H7 (cell line): ENCODE results near the gene FOXI1. TPM values are rescaled to one million over a fixed set of nuclear protein-coding genes. Genes with fewer than 3 reads are reported as not detected.
A peak's percentile ranks its signal among the peaks of the same experiment; 100 is the strongest.

ENCODE experiments used
- DNase-seq: peaks from one replicate; pipeline ENCODE4 v3.0.0; 2012
- H3K27me3 ChIP-seq: 2 replicates; pipeline ENCODE4 v1.6.0; 2011; ENCODE audit warnings: mild to moderate bottlenecking, low read length; ENCODE audit not compliant: control insufficient read depth, insufficient read depth
- H3K36me3 ChIP-seq: replicated peaks from 2 replicates; pipeline ENCODE4 v1.5.1; 2011; ENCODE audit warnings: low read length; ENCODE audit not compliant: control insufficient read depth, insufficient read depth
- H3K4me3 ChIP-seq: 2 replicates; pipeline ENCODE4 v1.5.1; 2011; ENCODE audit warnings: low read depth, mild to moderate bottlenecking, control low read depth, low read length, moderate library complexity; ENCODE audit not compliant: insufficient read depth
- total RNA-seq: library from RNA; depleted of rRNA; stranded (reverse); fragments of >200 nt; shearing (Covaris generic); gene quantifications from 2 replicates; pipeline ENCODE4 v1.2.3, GENCODE V29; 2014

FOXI1 gene
- total RNA-seq, 1 experiment from 2014 or later = 0.07 TPM

DNA sequence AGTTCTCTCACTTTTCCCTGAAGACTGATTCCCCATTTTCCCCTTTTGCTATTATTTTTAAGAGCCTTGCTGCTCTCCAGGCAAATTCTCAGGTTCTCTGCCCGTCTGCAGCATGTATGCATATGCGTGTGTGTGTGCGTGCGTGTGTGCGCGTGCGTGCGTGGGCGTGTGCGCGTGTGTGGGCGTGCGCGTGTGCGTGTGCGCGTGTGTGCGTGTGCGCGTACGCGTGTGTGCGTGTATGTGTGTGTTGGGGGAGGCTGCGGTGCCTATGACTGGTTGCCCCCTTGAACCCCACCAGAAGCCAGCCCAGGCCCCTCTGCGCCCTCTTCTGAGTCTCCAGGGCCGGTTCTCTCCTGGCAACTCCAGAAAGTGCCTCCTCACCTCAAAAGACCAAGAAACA lies 987 bp upstream of the FOXI1 start:
- peaks cover 2% of the 10 kb centered on the region for H3K27me3 ChIP-seq
- no peak for DNase-seq
- H3K36me3 ChIP-seq = no peaks in the 10 kb centered on the region
- no peak overlapping the region for H3K4me3 ChIP-seq

DNA sequence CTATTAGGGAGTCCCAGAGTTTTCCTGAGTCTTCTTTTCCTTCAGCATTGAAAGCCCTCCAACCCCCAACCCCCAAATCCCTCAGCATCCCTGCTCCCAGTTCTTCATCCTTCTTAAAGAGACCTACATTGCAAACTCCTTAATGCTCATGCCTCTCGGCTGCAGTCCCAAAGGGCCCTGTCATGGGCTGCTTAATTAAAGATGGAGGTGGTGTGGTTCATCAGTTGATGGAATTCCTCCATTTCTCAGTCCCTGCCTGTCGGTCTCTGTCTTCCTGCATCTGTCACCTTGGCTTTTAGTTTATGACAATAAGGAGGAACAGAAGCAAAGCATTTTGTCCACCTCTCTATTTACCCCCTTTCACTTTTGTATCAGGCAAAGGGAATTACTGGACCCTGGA lies 2.0 kb downstream of the FOXI1 start:
- Histone ChIP-seq H3K36me3 (no peaks in the 10 kb centered on the region), H3K4me3 (no peak overlapping the region), H3K27me3 (peaks cover 2% of the 10 kb centered on the region)
- no peak for DNase-seq

DNA sequence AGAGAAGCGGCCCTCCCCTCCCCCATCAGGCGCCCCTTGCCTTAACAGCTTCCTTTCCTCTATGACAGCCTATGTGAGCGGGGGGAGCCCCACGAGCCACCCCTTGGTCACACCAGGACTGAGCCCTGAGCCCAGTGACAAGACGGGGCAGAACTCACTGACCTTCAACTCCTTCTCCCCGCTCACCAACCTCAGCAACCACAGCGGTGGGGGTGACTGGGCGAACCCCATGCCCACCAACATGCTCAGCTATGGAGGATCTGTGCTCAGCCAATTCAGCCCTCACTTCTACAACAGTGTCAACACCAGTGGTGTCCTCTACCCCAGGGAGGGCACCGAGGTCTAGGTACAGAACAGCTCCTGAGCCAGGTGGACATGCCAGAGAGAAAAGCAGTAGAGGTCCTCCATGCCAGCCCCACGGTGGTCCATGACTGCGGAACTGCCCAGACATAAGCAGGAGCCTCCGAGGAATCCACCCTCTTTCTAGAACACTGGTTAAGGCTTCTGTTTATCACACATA lies 2.6 kb downstream of the FOXI1 start:
- no peak for DNase-seq
- H3K36me3 ChIP-seq = no peaks in the 10 kb centered on the region
- peaks cover 2% of the 10 kb centered on the region for H3K27me3 ChIP-seq
- no peak overlapping the region for H3K4me3 ChIP-seq

DNA sequence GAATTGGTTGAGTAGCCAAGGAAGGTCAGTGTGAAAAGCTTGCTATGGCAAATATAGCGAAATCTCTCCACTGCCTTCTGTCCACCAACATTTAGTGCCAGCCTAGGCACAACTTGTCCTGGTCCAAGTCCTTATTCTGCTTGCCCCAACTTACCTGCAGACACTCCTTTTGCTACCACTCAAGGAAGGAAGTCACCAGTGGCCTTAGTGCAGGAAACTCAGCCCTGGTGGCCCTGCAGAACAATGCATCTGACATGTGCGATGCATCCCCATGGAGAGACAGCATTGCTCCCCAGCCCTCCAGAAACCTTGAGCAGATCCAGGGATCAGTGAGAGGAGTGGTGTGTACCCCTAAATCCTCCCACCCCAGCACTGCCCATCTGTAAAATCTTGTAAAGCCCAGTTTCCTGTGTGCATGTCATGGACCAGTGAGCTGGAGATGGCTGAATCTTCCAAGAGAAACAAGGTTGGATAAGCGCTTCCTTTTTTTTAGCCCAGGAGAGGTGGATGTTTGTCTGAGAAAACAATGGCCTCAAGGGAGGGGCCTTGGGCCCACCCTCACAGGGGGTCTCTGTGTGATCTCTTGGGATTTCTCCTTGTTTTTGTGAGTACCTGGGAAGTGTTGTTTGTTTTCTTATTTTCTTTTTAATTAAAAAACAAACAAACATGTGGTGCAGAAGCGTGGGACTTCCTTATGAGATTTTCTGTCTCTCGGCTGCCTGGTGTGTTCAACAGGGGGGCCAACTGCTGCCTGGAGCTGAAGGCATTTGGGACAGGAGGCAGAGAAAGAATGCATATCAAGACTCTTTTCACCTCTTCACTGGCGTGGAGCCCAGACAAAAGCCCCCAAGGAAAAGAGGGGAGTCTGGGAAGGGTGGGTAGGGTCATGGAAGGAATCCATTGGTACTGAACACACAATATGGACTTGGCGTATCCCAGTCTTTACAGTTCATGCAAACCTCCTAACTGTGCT lies 3.6 kb downstream of the FOXI1 start:
- no peaks in the 10 kb centered on the region for H3K36me3 ChIP-seq
- DNase-seq = peak; percentile 50
- no peak overlapping the region for H3K4me3 ChIP-seq
- peaks cover 2% of the 10 kb centered on the region for H3K27me3 ChIP-seq

DNA sequence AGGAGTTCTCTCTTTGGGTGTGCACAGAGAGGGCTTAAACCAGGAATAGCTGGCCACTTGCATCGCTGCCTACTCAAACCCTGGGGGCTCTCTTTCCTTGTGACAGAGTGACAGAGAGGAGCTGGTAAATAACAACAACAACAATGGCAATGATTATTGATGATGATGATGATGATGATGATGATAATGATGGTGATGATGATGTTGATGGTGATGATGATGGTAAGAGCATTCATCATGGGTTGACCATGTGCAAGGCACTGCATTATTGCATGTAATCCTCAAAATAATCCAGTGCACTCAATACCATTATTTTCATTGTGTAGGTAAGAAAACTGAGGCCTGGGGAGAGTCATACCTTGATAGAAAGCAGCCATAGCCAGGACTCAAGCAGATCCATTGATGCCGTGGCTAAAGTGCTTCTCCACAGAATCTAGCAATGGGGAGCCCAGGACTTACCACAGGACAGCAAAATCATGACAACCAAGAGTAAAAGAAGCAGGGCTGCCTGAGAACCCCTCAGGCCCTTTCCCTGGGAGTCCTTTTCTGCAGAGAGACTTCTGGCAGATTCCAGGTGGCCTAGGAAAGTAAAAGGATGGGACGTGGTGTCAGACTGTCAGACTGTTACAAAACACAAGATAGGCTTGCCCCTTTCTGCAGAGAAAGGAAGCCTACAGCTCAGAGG lies 4.8 kb downstream of the FOXI1 start:
- DNase-seq = no peak
- Histone ChIP-seq H3K4me3 (no peak overlapping the region), H3K36me3 (no peaks in the 10 kb centered on the region), H3K27me3 (peaks cover 2% of the 10 kb centered on the region)

DNA sequence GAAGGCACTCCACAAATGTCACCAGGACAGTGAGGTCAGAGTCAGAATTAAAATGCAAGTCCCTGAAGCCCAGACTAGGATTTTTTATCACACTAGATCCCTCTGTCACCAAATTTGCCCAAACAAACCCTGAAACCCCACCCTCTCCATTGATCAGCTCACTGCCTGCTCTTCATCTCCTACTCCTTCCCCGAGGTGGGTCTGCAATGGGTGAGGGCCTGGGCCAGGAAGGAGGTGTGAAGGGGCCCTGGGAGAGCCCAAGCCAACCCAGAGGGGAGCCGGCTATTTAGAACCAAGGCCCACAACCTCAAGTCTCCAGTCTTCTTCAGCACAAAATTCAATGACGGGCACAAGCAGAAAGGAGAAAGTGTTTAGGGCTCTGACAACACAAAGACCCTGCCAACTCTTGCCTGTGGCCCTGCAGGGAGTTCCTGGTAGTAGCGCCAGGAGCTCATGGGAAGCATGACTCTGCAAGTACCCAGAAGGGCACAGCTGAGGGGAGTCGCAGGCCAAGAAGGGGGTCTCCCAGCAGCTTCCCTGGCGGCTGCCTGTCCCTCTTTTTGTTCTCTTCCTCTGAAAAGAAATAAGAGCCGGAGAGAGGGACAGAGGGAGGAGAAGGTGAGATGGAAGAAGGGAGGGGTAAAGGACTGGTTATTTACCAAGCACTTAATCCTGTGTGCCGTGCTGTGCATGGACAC lies 5.5 kb downstream of the FOXI1 start:
- H3K4me3 ChIP-seq = no peak overlapping the region
- H3K27me3 ChIP-seq = peaks cover 2% of the 10 kb centered on the region
- DNase-seq = no peak
- no peaks in the 10 kb centered on the region for H3K36me3 ChIP-seq

DNA sequence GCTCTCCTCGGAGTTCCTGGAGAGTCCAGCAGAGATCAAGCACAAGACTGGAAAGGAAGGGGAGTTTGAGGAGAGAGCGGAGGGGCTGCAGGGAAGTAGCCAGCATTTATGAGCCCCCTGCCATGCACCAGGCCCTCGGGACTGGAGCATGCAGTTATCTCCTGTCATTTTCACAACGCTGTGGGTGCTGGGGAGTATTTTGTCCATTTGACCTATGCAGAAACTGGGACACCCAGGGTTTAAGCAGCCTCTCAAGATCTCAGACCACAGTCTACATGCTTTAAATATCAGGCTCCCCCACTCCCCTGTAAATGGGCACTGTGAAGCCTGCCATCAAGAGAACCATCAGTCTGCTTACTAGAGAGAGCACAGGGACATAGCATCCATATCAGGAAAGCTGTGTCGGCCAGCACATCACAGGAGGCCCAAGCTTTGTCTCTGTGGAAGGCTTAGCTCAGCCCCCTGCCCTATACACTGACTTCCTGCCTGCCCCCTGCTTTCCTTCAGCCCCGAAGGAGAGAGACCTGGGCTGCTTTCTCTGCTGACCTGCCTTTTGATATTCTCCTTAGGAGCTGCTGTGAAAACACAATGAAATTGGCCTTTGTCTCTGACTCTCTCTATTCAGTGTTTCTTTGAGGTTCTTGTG lies 7.3 kb downstream of the FOXI1 start:
- peak; percentile 70 for DNase-seq
- H3K27me3 ChIP-seq = peaks cover 2% of the 10 kb centered on the region
- H3K4me3 ChIP-seq = no peak overlapping the region
- no peaks in the 10 kb centered on the region for H3K36me3 ChIP-seq

DNA sequence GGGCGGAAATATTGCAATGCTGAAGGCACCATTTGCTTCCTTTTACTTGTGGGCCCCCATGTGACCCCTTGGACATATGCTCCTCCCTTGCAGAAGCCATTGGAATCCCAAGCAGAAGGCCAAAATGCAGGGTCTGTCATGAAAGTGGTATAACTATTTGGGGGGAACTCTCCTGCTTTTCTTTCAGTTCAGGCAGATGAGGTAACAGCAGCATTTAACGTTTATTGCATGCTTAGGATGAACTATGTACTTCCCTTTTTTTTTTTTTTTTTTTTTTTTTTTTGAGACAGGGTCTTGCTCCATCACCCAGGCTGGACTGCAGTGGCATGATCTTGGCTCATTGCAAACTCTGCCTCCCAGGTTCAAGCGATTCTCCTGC lies 7.8 kb downstream of the FOXI1 start:
- Histone ChIP-seq H3K4me3 (no peak overlapping the region), H3K36me3 (no peaks in the 10 kb centered on the region), H3K27me3 (no peaks in the 10 kb centered on the region; the same call in none of the 2 replicates)
- no peak for DNase-seq

DNA sequence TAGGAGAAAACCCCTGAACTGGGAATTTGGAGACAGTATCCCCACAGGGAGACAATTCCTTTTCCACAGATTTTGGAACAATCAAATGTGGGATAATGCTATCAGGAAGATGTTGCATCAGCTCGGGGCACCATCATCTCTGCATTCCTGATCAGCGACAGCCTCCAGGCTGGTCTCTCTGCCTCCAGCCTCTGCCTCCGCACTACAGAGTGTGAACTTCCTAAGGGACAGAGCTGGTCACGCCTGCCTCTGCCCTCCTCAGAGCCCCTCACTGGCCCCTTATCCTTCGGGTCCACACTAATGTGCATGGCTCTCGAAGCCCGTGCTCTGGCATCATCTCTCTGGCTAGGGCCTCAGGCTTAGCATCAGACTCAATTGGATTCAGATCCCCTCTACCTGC lies 8.6 kb downstream of the FOXI1 start:
- Histone ChIP-seq H3K27me3 (no peaks in the 10 kb centered on the region; the same call in none of the 2 replicates), H3K4me3 (no peak overlapping the region), H3K36me3 (no peaks in the 10 kb centered on the region)
- no peak for DNase-seq

DNA sequence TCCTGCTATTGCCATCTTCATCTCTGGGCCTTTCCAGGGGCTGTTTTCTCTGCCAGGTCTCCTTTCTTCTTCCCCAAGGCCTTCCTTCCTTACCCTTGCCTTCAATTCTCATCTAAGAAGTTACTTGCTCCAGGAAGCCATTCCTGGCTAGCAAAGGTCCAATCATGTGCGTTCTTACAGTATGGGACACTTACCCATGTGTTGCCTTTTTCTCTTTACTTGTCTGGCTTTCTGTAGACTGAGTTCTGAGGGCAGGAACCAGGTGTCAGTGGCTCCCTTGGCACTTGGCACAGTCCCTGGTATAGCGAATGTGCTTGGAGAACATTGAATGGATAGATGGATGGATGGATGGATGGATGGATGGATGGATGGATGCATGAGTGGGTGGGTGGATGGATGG lies 10.2 kb downstream of the FOXI1 start:
- no peaks in the 10 kb centered on the region; the same call in none of the 2 replicates for H3K27me3 ChIP-seq
- no peaks in the 10 kb centered on the region for H3K36me3 ChIP-seq
- no peak for DNase-seq
- no peak overlapping the region for H3K4me3 ChIP-seq

DNA sequence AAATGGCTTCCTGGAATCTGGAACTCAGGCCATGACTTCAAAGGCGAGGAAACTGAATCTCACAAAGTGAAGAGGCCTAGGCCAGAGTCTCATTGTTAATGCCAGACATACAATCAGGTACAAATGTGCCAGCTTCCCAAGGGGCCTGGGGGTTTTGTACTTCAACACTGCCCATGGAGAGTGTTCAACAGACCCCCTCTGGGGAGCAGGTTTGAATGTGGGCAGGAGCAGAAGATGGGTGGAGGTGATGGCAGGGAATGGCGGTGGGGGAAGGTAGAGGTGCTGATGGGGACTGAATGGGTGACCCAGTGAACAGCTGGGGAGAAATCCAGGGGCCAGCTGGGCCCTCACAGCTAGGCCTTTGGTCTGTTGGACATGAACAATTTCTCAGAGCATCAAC lies 12.0 kb downstream of the FOXI1 start:
- Histone ChIP-seq H3K36me3 (no peaks in the 10 kb centered on the region), H3K4me3 (no peak overlapping the region), H3K27me3 (no peaks in the 10 kb centered on the region)
- DNase-seq = no peak

DNA sequence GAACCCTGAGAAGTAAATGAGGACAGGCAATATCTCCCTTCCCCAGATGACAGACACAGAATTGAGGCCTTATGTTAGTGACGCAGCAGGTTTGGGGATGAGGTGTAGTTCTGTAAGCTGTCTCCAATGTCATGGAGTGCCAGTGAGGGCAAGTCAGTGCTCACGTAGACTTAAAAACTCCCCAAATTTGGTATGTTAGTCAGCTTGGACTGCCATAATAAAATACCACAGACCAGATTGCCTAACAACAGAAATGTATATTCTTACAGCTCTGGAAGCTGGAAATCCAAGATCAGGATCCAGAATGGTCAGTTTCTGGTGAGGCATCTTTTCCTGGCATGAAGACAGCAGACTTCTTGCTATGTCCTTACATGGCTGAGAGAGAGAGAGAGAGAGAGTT lies 14.9 kb downstream of the FOXI1 start:
- no peaks in the 10 kb centered on the region for H3K36me3 ChIP-seq
- H3K27me3 ChIP-seq = no peaks in the 10 kb centered on the region
- DNase-seq = no peak
- no peak overlapping the region for H3K4me3 ChIP-seq

DNA sequence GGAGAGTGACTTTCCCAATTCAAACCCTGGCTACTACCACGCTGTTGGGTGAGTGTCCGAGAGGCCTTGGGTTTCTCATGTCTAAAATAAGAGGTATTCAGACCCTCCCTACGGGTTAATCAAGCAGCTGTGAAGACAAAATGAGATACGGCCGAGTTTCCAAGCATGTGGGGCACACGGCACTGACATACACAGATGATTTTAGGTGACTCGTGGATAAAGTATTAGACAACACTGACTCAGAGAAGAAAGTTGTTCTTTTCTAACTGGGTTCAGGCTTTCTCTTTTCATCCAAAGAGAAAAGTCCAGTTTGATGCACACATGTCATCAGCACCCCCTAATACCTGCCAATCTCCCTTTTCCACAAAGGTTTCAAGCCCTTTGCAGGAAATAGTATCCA lies 15.6 kb downstream of the FOXI1 start:
- Histone ChIP-seq H3K36me3 (no peaks in the 10 kb centered on the region), H3K4me3 (no peak overlapping the region), H3K27me3 (no peaks in the 10 kb centered on the region)
- DNase-seq = no peak

DNA sequence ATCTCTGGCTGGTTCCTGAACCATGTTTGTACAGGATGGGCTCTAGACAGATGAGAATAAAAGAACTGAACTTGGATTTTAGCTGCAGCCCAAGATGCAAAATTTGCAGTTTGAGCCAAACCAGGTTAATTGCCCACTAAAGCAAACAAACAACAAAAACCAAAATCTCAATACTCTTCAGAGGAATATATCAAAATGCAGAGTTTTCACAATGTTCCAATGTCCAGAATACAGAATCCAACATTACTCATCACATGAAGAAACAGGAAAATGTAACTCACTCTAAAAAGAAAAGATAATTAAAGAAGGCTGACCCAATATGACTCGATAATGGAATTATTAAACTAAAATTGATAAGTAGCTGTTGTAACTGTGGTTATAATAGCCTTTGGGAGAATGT lies 20.4 kb downstream of the FOXI1 start:
- no peaks in the 10 kb centered on the region for H3K36me3 ChIP-seq

More for the DNA sequence above, 20.4 kb downstream of the FOXI1 start:
- no peak for DNase-seq
- H3K27me3 ChIP-seq = no peaks in the 10 kb centered on the region
- H3K4me3 ChIP-seq = no peak overlapping the region
